Neural progenitor cell (in vitro differentiated cells): ENCODE measurements around the gene PLPPR2. TPM values are rescaled to one million over a fixed set of nuclear protein-coding genes. Genes with fewer than 3 reads are reported as not detected.

ENCODE experiments used
- DNase-seq: peaks from one replicate; pipeline ENCODE4 v3.0.0-alpha.2; 2016; ENCODE audit warnings: low spot score
- H2AFZ ChIP-seq: fragments of 200-600 bp; sonication (generic); replicated peaks from 2 replicates; pipeline ENCODE4 v1.6.1; 2016; ENCODE audit warnings: antibody characterized with exemption
- H3F3A ChIP-seq: fragments of 200-600 bp; sonication (generic); 2 replicates; pipeline ENCODE4 v1.6.1; 2016; ENCODE audit warnings: antibody characterized with exemption, low read depth
- H3K27ac ChIP-seq: fragments of 200-600 bp; sonication (generic); 2 replicates; pipeline ENCODE4 v1.5.1; 2016; ENCODE audit warnings: mild to moderate bottlenecking
- H3K27me3 ChIP-seq: fragments of 200-600 bp; sonication (generic); 2 replicates; pipeline ENCODE4 v1.6.1; 2016; ENCODE audit warnings: mild to moderate bottlenecking, moderate library complexity
- H3K36me3 ChIP-seq: fragments of 200-600 bp; sonication (generic); 2 replicates; pipeline ENCODE4 v1.5.1; 2016
- H3K4me1 ChIP-seq: fragments of 200-600 bp; sonication (generic); 2 replicates; pipeline ENCODE4 v1.6.1; 2016; ENCODE audit warnings: mixed run types
- H3K4me2 ChIP-seq: fragments of 200-600 bp; sonication (generic); 2 replicates; pipeline ENCODE4 v1.6.1; 2016
- H3K4me3 ChIP-seq: fragments of 200-600 bp; sonication (generic); 2 replicates; pipeline ENCODE4 v1.5.1; 2016
- H3K79me2 ChIP-seq: fragments of 200-600 bp; sonication (generic); 2 replicates; pipeline ENCODE4 v1.6.1; 2016; ENCODE audit warnings: low read depth
- H3K9ac ChIP-seq: fragments of 200-600 bp; sonication (generic); 2 replicates; pipeline ENCODE4 v1.6.1; 2016
- H3K9me3 ChIP-seq: fragments of 200-600 bp; sonication (generic); 2 replicates; pipeline ENCODE4 v1.5.1; 2016; ENCODE audit warnings: low read depth
- H4K20me1 ChIP-seq: fragments of 200-600 bp; sonication (generic); 2 replicates; pipeline ENCODE4 v1.6.1; 2016; ENCODE audit warnings: low read depth
- H3K27ac Mint-ChIP-seq: 3 replicates; pipeline ENCODE4 v1.8.0; 2021; ENCODE audit warnings: mixed read lengths
- H3K27me3 Mint-ChIP-seq: 2 replicates; pipeline ENCODE4 v1.8.0; 2022; ENCODE audit warnings: low read depth, mild to moderate bottlenecking, inconsistent platforms, moderate library complexity, mixed read lengths; ENCODE audit not compliant: insufficient read depth
- H3K36me3 Mint-ChIP-seq: 3 replicates; pipeline ENCODE4 v1.8.0; 2021; ENCODE audit warnings: mixed read lengths
- H3K4me1 Mint-ChIP-seq: 3 replicates; pipeline ENCODE4 v1.8.0; 2021; ENCODE audit warnings: mixed read lengths
- H3K4me3 Mint-ChIP-seq: 3 replicates; pipeline ENCODE4 v1.8.0; 2021; ENCODE audit warnings: mild to moderate bottlenecking, moderate library complexity, mixed read lengths
- H3K9me3 Mint-ChIP-seq: 3 replicates; pipeline ENCODE4 v1.8.0; 2020; ENCODE audit warnings: mixed read lengths
- CTCF ChIP-seq: fragments of 200-600 bp; sonication (generic); IDR thresholded peaks from 2 replicates; pipeline ENCODE4 v1.5.1; 2017; ENCODE audit warnings: antibody characterized with exemption, mild to moderate bottlenecking
- EZH2 ChIP-seq: fragments of 200-600 bp; sonication (generic); IDR thresholded peaks from 2 replicates; pipeline ENCODE4 v1.6.1; 2017; ENCODE audit warnings: antibody characterized with exemption, mild to moderate bottlenecking, moderate library complexity
- EZH2phosphoT487 ChIP-seq: fragments of 200-600 bp; sonication (generic); IDR thresholded peaks from 2 replicates; pipeline ENCODE4 v1.6.1; 2017; ENCODE audit warnings: antibody characterized with exemption
- total RNA-seq: library from RNA; depleted of rRNA; stranded (reverse); fragments of >200 nt; gene quantifications from 2 replicates; pipeline ENCODE4 v1.2.3, GENCODE V29; 2015; ENCODE audit warnings: low replicate concordance

PLPPR2 gene
- total RNA-seq, 1 donor from 2014 or later = 0.80 TPM

DNA sequence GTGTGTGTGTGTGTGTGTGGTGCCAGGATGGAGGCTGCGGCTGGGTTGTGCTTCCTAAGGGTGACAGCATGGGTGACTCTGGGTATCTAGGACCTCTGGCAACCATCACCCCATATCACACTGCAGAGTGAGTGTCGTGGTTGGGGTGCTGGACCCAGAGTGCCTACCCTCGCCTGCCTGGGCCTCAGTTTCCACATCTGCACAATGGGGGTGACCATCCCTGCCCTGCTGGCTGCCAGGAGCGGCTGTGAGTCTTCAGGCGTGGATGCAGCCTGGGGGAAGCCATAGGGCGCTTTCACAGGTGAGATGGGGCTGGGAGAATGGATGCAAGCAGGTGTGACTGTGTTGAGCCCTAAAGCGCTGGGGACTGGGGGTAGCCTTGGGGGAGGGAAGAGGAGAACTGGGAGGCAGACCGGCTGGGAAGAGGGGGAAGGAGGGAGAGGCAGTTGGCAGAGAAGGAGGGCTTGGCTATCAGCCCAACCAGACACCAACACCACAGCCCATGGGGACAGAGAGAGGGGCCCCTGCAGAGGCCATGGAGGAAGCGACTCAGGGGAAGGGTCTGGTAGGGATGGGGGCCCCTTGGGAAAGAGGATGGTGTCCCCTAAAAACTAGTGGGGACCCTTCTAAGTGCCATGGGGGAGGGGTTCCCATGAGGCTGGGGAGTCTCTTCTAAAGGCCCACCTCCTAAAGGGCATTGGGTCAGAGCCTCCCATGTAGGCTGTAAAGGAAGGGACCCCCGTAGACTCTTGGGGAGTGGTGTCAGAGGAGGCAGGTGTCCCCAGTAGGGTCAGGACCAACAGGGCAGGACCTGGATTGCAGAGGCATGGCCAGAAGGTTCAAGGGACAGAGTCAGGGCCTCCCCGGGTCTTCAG, 1.7 kb downstream of the PLPPR2 start:
- TF ChIP-seq EZH2 = no peak
- no peak for TF ChIP-seq EZH2phosphoT487
- no peak for TF ChIP-seq CTCF
- H3K9me3 Mint-ChIP-seq = no peaks in the 10 kb centered on the region
- peaks cover 23% of the 10 kb centered on the region for H3K27me3 Mint-ChIP-seq

GRCh38 chr19:11359421-11359820, 4.2 kb downstream of the PLPPR2 start:
- H3K27ac ChIP-seq = no peak overlapping the region
- H3K4me2 ChIP-seq = no peak overlapping the region
- H3K9me3 ChIP-seq = no peaks in the 10 kb centered on the region
- Mint-ChIP-seq H3K4me3 (no peak overlapping the region), H3K9me3 (no peaks in the 10 kb centered on the region), H3K4me1 (peaks cover 19% of the 10 kb centered on the region), H3K36me3 (no peaks in the 10 kb centered on the region), H3K27ac (no peak overlapping the region), H3K27me3 (peaks cover 17% of the 10 kb centered on the region)
- peaks cover 4% of the 10 kb centered on the region for H3K4me1 ChIP-seq
- no peak overlapping the region for H3K4me3 ChIP-seq
- H3K27me3 ChIP-seq = peaks cover 59% of the 10 kb centered on the region
- no peak for DNase-seq
- H3F3A ChIP-seq = peaks cover 11% of the 10 kb centered on the region
- no peak overlapping the region for H3K9ac ChIP-seq
- no peaks in the 10 kb centered on the region for H3K36me3 ChIP-seq
- H4K20me1 ChIP-seq = peaks cover 21% of the 10 kb centered on the region
- no peaks in the 10 kb centered on the region for H3K79me2 ChIP-seq
- TF ChIP-seq CTCF = no peak
- no peak for TF ChIP-seq EZH2phosphoT487
- TF ChIP-seq EZH2 = no peak
- H2AFZ ChIP-seq = no peak overlapping the region

More for the DNA sequence above, 1.7 kb downstream of the PLPPR2 start:
- H2AFZ ChIP-seq = no peak overlapping the region
- H3F3A ChIP-seq = peaks cover 9% of the 10 kb centered on the region
- peaks cover 4% of the 10 kb centered on the region for H3K4me1 ChIP-seq
- H3K27me3 ChIP-seq = peaks cover 59% of the 10 kb centered on the region
- H3K9ac ChIP-seq = no peak overlapping the region
- DNase-seq = no peak
- H3K36me3 ChIP-seq = no peaks in the 10 kb centered on the region
- H3K4me2 ChIP-seq = no peak overlapping the region
- H4K20me1 ChIP-seq = peaks cover 14% of the 10 kb centered on the region
- H3K4me3 ChIP-seq = no peak overlapping the region
- Mint-ChIP-seq H3K4me1 (peaks cover 20% of the 10 kb centered on the region), H3K27ac (no peak overlapping the region), H3K4me3 (peak overlapping the region; percentile 79), H3K36me3 (no peaks in the 10 kb centered on the region)
- no peak overlapping the region for H3K27ac ChIP-seq
- H3K79me2 ChIP-seq = no peaks in the 10 kb centered on the region
- H3K9me3 ChIP-seq = no peaks in the 10 kb centered on the region

DNA sequence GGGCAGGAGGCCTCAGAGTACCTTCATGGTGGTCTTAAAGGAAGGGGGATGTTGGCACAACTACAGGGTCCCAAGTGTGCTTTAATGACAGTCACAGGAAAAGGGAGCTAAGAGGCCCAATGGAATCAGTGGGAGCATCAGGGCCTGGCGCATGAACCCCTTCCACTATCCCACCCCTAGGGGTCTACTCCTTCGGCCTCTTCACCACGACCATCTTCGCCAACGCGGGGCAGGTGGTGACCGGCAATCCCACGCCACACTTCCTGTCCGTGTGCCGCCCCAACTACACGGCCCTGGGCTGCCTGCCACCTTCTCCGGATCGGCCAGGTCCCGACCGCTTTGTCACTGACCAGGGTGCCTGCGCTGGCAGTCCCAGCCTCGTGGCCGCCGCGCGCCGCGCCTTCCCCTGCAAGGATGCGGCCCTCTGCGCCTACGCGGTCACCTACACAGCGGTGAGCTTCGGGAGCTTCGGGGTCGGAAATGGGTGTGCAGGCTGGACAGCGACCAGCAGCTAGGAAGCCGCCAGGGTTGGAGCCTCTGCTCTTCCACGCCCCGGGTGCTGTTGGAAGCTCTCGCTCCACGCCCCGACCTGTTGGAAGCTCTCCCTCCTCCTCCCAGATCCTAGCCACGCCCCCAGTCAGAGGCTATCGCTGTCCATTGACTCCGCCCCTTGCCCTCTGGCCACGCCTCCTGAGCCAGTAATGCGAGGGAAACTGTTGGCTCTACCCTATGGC, 6.0 kb downstream of the PLPPR2 start:
- Mint-ChIP-seq H3K27ac (no peak overlapping the region), H3K27me3 (peaks cover 16% of the 10 kb centered on the region), H3K36me3 (no peaks in the 10 kb centered on the region), H3K4me3 (peak overlapping the region; percentile 80), H3K4me1 (peaks cover 13% of the 10 kb centered on the region), H3K9me3 (no peaks in the 10 kb centered on the region)
- Histone ChIP-seq H4K20me1 (peaks cover 25% of the 10 kb centered on the region), H3K4me1 (peaks cover 4% of the 10 kb centered on the region), H3K27ac (no peak overlapping the region), H3K79me2 (no peaks in the 10 kb centered on the region), H3K27me3 (peaks cover 49% of the 10 kb centered on the region), H3K9me3 (no peaks in the 10 kb centered on the region), H3F3A (peaks cover 6% of the 10 kb centered on the region), H3K9ac (no peak overlapping the region), H3K4me2 (peak overlapping the region; percentile 77), H3K4me3 (peak overlapping the region; percentile 38), H2AFZ (no peak overlapping the region), H3K36me3 (no peaks in the 10 kb centered on the region)
- peak; percentile 97 for DNase-seq
- TF ChIP-seq CTCF (peak; percentile 33), EZH2 (no peak)
